SU-DHL-6 (cell line): ENCODE data around the gene CHST6.

Experiments used
- H2AFZ ChIP-seq: fragments of 200-600 bp; sonication (generic); 2 replicates; pipeline ENCODE4 v1.6.1; 2014; ENCODE audit warnings: low read depth, mild to moderate bottlenecking, moderate library complexity, mixed read lengths, antibody characterized with exemption, low read length; ENCODE audit not compliant: severe bottlenecking
- H3F3A ChIP-seq: fragments of 200-600 bp; shearing (Covaris generic); 2 replicates; pipeline ENCODE4 v1.6.0; 2016; ENCODE audit warnings: antibody characterized with exemption, mild to moderate bottlenecking; ENCODE audit not compliant: insufficient read depth
- H3K27ac ChIP-seq: fragments of 200-600 bp; sonication (generic); 2 replicates; pipeline ENCODE4 v1.5.1; 2016; ENCODE audit warnings: low read depth, mild to moderate bottlenecking, low read length, moderate library complexity, mixed read lengths
- H3K27me3 ChIP-seq: fragments of 200-600 bp; sonication (generic), shearing (Covaris generic); 2 replicates; pipeline ENCODE4 v1.6.0; 2014; ENCODE audit warnings: mild to moderate bottlenecking, low read length
- H3K36me3 ChIP-seq: fragments of 200-600 bp; sonication (generic); 2 replicates; pipeline ENCODE4 v1.6.1; 2014; ENCODE audit warnings: mild to moderate bottlenecking, low read length, mixed read lengths
- H3K4me2 ChIP-seq: fragments of 300-600, 200-600 bp; shearing (Covaris generic), sonication (generic); 2 replicates; pipeline ENCODE4 v1.6.0; 2014; ENCODE audit warnings: low read length, low read depth, mild to moderate bottlenecking; ENCODE audit not compliant: poor library complexity, severe bottlenecking
- H3K4me3 ChIP-seq: fragments of 200-600 bp; sonication (generic); 2 replicates; pipeline ENCODE4 v1.5.1; 2014; ENCODE audit warnings: antibody characterized with exemption, low read length, mild to moderate bottlenecking, mixed read lengths; ENCODE audit not compliant: insufficient read depth, poor library complexity, severe bottlenecking
- H3K79me2 ChIP-seq: fragments of 200-600 bp; sonication (generic); 2 replicates; pipeline ENCODE4 v1.6.1; 2014; ENCODE audit warnings: mild to moderate bottlenecking, low read length, moderate library complexity; ENCODE audit not compliant: insufficient read depth
- H3K9ac ChIP-seq: fragments of 200-600 bp; sonication (generic); 2 replicates; pipeline ENCODE4 v1.7.0; 2014; ENCODE audit warnings: mild to moderate bottlenecking, low read length
- H3K9me2 ChIP-seq: fragments of 200-600 bp; sonication (generic); replicated peaks from 2 replicates; pipeline ENCODE4 v1.6.1; 2014; ENCODE audit warnings: low read length; ENCODE audit not compliant: insufficient read depth
- H3K9me3 ChIP-seq: fragments of 200-600 bp; sonication (generic); 2 replicates; pipeline ENCODE4 v1.6.1; 2014; ENCODE audit warnings: low read length, mixed read lengths; ENCODE audit not compliant: insufficient read depth
- H4K20me1 ChIP-seq: fragments of 200-600 bp; sonication (generic); 2 replicates; pipeline ENCODE4 v1.6.1; 2014; ENCODE audit warnings: low read depth, mild to moderate bottlenecking, antibody characterized with exemption, low read length, moderate library complexity, mixed read lengths
- CTCF ChIP-seq: fragments of 200-600 bp; sonication (generic); IDR thresholded peaks from one replicate; pipeline ENCODE4 v1.5.1; 2017; ENCODE audit warnings: antibody characterized with exemption, mild to moderate bottlenecking, low read length, moderate library complexity; ENCODE audit not compliant: insufficient read depth, poor library complexity, severe bottlenecking
- EZH2phosphoT487 ChIP-seq: fragments of 200-600 bp; sonication (generic), shearing (Covaris generic); conservative IDR thresholded peaks from 2 replicates; pipeline ENCODE4 v1.6.1; 2018; ENCODE audit warnings: mild to moderate bottlenecking, antibody characterized with exemption, low read length, moderate library complexity, mixed read lengths

The CHST6 gene

GRCh38 chr16:75479421-75479990 lies 15.7 kb downstream of the CHST6 start:
- Histone ChIP-seq H3K27ac (no peak overlapping the region), H2AFZ (no peak overlapping the region), H4K20me1 (no peaks in the 10 kb centered on the region), H3K9ac (no peak overlapping the region), H3K4me3 (no peak overlapping the region), H3K27me3 (no peaks in the 10 kb centered on the region), H3F3A (no peaks in the 10 kb centered on the region), H3K4me2 (no peak overlapping the region), H3K9me2 (no peaks in the 10 kb centered on the region), H3K36me3 (no peaks in the 10 kb centered on the region), H3K9me3 (no peaks in the 10 kb centered on the region), H3K79me2 (no peaks in the 10 kb centered on the region)
- no peak for TF ChIP-seq CTCF

- Histone ChIP-seq H2AFZ (no peak overlapping the region), H3F3A (no peaks in the 10 kb centered on the region), H3K27ac (no peak overlapping the region), H3K4me2 (no peak overlapping the region), H3K9me2 (no peaks in the 10 kb centered on the region), H3K79me2 (no peaks in the 10 kb centered on the region), H3K4me3 (no peak overlapping the region), H4K20me1 (no peaks in the 10 kb centered on the region), H3K9me3 (no peaks in the 10 kb centered on the region), H3K27me3 (no peaks in the 10 kb centered on the region), H3K9ac (no peak overlapping the region), H3K36me3 (no peaks in the 10 kb centered on the region)
- TF ChIP-seq EZH2phosphoT487 (no peak), CTCF (no peak)
These were observed 16.5 kb downstream of the CHST6 start for GRCh38 chr16:75478480-75479345.

- H4K20me1 ChIP-seq = no peaks in the 10 kb centered on the region
- H3K79me2 ChIP-seq = no peaks in the 10 kb centered on the region
- H3K9ac ChIP-seq = no peak overlapping the region
- H3K4me3 ChIP-seq = no peak overlapping the region
- no peak overlapping the region for H3K27ac ChIP-seq
- TF ChIP-seq EZH2phosphoT487 (no peak), CTCF (no peak)
- H3K27me3 ChIP-seq = no peaks in the 10 kb centered on the region
- no peak overlapping the region for H2AFZ ChIP-seq
- no peaks in the 10 kb centered on the region for H3K36me3 ChIP-seq
- no peak overlapping the region for H3K4me2 ChIP-seq
- no peaks in the 10 kb centered on the region for H3F3A ChIP-seq
- no peaks in the 10 kb centered on the region for H3K9me2 ChIP-seq
- no peaks in the 10 kb centered on the region for H3K9me3 ChIP-seq
These were observed 17.4 kb downstream of the CHST6 start for GRCh38 chr16:75477680-75478473.
